ENCODE measurements around the gene TMEM107.

The TMEM107 gene

DNA sequence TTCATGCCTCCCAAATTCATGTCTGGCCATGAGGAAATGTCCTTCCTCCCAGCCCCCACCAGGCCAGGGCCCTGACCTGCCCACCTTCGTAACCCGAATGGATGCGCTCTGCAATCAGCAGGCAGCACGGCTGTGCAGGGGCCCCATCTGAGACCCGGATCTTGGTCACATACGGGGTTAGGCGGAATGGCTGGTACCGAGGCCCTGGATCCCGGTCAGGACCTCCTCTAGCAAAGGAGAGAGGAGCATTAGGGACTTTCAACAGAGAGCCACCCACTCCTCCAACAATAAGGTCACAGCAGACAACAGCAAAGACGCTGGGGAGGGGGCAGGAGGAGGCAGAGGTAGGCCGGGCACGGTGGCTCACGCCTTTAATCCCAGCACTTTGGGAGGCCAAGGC, 27.6 kb downstream of the TMEM107 start:
- no peak for DNase-seq

GRCh38 chr17:8147805-8148404, 28.3 kb downstream of the TMEM107 start:
- peak; percentile 12 for DNase-seq

GRCh38 chr17:8147141-8147804, 28.9 kb downstream of the TMEM107 start:
- peak; percentile 5 for DNase-seq

DNA sequence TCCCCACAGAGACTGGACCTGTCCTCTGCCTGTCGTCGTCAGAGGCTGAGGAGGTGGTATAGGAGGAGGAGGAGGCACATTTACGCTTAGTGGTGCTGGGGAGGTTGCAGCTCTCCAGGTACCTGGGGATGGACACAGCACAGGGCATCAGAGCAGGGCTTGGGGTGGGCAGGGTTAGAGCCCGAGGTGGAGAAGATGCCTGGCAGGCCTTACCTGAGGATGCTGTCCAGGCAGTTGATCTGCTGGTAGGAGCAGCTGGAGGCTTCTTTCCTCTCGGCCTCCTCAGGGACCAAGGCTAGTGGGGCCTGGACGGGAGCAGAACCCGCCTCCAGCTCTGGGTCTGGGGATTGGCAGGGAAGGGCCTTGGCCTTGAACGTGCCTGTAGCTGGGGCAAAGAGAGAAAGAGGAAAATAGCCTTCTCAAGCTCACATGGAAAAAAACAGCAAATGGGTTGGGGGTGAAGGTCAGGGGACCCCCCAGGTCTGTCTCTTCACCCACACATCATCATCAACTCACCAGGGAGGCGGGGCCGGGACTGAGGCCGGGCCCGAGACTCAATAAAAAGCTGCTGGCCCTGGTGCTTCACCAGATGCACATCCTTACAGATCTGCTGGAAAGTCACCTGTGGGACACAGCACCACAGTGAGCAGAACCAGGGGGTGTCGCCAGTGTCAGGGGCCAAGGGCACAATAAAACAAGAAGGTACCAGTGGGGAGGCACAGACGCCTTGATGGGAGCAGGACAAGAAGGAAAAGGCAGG, 29.6 kb downstream of the TMEM107 start:
- peak; percentile 8 for DNase-seq

DNA sequence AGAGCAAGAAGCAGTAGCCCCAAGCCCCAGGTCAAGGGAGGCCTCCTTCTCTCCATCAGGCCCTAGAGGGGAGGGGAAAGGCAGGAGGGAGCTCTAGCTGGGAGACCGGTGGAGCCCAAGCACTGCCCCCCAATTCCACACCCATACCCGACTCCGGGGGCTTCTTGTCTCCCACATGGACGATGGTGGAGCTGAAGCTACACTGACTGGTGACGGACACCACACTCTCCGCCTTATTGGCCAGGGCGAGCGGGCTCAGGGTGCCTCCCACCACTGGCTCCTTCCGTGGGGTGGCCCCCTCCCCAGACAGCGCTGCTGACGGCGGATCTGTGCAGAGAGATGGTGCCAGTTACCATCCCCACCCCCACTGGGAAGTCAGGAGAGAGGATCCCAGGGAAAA, 30.4 kb downstream of the TMEM107 start:
- no peak for DNase-seq

DNA sequence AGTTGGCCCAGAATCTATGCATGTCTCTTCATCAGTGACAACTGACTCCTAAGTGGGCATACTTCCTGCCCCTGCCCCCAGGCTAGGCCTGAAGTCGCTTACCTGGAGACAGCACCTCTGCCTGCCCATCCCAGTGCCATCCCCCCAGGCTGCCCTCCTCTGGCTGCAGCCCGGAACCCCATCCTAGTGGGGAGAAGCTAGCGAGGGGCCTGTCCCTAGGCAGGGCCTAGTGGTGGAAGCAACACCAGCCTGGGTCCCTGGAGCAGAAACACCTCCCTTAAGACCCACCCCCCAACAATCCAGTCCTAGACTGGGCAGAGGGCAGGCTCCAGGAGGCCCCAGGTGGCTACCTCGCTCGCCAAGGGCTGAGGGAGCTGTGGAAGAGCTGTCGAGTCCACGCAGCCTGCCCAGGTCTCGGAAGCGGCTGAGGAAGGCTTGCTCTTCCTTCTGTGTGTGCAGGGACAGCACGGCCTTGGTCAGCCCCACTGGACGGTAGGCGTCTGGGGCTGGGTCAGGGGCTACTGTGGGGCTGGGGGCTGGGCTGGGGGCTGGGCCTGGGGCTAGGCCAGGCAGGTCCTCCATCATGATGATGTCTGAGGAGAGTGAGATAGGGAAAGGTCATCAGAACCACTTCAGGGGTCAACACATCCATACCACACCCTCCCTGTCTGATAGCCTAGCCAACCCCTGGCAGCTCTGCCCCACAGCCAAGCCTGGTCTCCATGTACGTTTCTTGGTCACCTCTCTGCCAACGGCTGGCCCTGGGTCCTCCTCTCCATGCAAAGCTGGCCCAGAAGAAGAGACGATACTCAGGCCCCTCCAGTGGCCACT, 31.6 kb downstream of the TMEM107 start:
- DNase-seq, result peak; percentile 19

DNA sequence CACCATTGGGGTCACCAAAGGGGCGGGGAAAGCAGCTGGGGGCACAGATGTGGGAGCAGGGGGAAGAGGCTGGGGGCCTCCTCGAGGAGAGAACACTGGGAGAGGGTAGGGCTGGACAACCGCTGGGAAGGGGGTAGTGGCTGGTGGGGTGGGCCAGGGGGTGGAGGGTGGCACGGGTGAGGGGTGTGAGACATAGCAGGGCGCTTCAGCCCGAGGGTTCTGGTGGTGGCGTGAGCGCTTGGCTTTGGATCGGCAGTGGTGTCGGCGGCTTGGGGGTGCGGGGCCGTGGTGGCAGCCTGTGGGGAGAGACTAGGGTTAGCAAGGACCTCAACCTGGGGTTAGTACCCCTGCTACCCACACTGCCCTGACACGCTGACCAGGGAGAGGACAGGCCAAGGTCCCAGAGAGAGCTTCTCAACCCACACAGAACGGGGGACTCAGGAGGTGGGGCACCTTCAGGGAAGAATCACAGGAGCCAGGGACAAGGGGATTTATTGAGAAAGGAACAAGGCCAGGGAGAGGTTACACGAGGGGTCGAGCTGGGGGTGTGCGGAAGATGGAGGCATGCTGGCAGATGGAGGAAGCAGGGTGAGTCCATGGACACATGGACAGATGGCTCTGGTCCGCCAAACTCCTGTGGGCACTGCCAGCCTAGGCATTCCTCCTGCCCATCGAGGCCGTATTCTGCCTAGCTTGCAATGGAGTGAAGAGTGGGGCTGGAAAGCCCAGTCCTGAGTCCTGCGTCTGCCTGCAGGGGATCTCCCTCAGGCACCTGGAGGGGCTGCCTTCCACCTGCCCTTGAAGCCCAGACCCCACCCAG, 32.4 kb downstream of the TMEM107 start:
- peak; percentile 29 for DNase-seq

DNA sequence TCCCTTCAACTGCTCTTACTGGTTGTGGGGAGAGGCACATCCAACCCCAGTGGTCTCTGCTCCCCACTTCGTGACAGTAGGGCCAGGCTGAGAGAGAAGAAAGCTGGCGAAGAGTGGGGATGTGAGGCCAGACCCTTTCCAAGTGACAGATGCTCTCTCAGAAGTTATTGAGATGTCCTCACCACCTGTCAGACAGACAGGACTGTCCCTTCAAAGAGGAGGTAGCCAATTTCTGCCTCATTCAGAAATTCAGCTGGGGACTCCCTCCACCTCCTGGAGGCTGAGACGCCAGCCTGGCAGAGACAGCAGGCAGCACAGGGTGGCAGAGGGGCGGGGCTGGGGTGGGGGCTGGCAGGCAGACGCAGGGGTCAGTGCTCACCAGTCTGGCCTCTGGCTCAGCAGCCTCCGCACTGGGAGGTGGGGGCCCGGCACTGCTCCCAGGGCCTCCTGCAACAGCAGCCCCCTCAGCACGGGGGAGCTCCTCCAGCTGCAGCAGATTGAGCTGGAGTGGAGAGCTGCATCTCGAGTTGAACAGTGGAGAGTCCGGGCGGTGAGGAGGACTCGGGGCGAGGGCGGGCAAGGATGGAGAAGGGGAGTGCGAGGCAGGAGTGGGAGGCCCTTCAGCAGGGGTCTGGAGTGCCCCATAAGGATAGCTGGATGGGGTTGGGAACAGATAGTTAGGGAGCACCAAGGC, 33.1 kb downstream of the TMEM107 start:
- peak; percentile 28 for DNase-seq

- DNase-seq, result peak; percentile 28
Measured at GRCh38 chr17:8142158-8142886, 33.9 kb downstream of the TMEM107 start.

DNA sequence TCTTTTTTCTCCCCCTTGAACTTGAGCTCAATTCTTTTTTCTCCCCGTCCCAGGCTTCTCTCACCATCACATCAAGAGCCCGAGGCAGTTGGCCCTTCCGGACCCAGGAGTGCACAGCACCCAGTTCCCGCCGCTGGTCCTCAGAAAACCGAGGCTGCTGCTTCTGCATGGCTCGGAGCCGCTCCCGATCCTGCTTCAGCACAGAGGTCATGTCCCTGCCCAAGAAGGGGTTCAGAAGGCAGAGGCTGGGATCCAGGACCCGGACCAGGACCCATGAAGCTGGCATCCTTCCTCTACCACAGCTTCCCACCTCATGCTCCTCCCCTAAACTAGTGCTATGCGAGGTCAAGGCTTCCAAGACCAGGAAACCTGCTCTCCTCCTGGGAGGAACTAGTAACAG, 34.4 kb downstream of the TMEM107 start:
- no peak for DNase-seq

DNA sequence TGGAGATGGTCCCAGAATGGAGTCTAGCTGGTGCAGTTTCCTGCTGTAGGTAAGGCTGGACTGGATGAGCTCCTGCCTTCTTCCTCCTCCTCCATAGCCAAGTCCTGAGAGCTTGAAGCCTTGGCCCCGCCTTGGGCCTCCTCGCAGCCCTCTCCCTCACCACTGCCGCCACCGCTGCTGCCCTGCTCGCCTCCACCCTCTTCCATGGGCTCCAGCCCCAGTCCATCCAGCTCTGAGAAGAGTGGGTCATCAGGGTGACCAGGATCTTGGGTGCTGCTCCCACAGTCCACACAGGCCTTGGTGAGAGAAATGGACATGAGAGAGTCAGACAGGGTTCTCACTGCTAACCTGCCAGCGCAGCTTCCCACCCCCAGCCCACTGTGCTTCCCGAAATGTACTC, 35.1 kb downstream of the TMEM107 start:
- no peak for DNase-seq

GRCh38 chr17:8140065-8141029, 35.8 kb downstream of the TMEM107 start:
- peak; percentile 20 for DNase-seq

DNA sequence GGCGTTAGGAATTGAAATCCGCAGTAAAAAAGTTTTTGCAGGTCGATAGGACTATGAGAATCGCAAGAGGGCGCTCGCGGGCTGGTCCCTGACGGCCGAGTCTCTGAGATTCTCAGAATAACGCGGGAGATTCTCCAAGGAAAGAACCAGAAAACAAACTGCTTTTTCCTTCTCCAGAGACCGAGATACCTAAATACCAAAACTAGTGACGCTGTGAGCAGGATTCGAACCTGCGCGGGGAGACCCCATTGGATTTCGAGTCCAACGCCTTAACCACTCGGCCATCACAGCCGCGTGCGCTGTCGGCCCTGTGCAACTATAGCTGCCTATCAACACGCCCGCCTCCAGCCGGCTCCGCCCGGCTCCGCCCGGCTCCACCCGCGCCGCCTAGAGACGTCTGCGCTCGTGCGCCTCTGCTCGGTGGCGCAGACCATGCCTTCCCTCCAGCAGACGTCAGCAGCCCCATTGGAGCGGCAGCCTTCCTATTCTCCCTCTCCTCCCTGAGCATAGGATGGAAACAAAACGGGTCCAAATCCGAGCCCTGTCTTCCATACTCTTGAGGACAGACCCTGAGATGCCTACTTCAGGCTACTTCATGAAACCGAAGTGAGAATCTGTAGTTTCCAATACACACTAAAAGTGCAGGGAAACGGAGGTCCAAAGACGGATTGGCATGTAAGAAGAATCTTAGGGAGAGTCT, 37.4 kb downstream of the TMEM107 start:
- peak; percentile 96 for DNase-seq

- DNase-seq, result no peak
Measured at GRCh38 chr17:8138374-8138671, 37.9 kb downstream of the TMEM107 start.

DNA sequence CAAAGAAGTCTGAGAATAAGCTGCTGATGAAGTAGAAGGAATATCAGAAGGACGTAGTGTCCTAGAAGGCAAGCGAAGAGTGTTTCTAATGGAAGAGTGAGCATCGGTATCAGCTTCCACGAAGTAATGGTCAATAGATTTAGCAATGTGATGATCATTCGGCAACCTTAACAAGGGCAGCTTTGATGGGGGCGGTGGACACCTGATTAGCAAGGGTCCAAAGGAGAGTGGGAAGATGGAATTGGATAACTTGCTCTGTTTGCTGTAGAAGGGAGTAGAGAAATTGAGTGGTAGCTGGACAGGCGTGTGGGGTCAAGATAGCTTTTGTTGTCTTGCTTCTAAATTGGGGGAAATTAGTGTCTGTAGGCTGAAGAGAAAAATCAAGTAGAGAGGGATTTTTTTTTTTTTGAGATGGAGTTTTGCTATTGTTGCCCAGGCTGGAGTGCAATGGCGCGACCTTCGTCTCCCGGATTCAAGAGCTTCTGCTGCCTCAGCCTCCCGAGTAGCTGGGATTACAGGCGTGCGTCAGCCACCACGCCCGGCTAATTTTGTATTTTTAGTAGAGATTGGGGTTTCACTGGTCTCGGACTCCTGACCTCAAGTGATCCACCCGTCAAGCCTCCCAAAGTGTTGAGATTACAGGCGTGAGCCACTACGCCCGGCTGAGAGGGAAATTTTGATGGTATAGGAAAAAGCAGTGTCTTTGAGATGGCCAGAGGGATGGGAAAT, 38.4 kb downstream of the TMEM107 start:
- no peak for DNase-seq

DNA sequence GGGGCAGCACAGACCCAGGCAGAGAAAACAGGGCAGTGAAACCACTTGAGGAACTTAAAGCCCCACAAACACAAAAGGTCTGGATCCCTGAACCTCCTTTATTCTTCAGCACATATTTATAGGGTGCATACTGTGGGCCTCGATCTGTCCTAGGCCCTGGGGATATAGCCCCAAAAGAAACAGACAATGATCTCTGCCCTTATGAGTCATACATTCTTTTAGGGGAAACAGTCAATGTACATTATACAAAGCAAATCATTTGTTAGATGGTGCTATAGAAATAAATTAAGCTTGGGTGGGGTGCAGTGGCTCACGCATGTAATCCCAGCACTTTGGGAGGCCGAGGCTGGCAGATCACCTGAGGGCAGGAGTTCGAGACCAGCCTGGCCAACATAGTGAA, 42.2 kb downstream of the TMEM107 start:
- DNase-seq, result no peak

- no peak for DNase-seq
Measured at GRCh38 chr17:8133399-8133798, 42.8 kb downstream of the TMEM107 start.

DNA sequence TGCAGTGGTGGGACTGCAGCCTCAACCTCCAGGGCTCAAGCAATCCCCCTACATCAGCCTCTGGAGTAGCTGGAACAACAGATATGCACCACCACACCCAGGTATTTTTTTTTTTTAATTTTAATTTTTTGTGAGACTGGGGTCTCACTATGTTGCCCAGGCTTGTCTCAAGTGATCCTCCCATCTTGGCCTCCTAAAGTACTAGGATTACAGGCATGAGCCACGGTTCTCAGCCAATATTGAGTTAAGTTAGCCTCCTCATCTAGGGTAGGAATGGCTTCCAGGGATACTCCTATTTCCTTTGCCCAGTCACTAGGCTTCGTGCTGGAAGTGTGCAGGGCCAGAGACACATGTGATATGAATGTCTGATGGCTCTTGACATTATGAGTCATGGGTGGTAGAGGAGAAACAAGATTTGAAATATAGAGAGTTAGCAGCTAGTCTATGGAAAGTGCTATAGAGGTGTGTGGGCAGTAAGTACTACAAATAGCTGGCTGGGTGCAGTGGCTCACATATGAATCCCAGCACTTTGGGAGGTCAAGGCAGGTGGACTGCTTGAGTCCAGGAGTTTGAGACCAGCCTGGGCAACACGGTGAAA, 44.2 kb downstream of the TMEM107 start:
- no peak for DNase-seq
